CD4-positive, alpha-beta T cell (primary cell): ENCODE measurements around the gene AKAP5. TPM values are rescaled to one million over a fixed set of nuclear protein-coding genes. Genes with fewer than 3 reads are reported as not detected.

ENCODE experiments used
- ATAC-seq: fragments of 200-7000 bp; cut with Tn5 transposase; one replicate; pipeline ENCODE4 v1.10.0; 2022; ENCODE audit warnings: mild to moderate bottlenecking; ENCODE audit not compliant: poor library complexity
- CTCF ChIA-PET: fragments of 350-600 bp; sonication (Branson Sonifier 250); formaldehyde crosslinking; loops from one replicate; lab custom pipeline; 2021; ENCODE audit warnings: antibody characterized with exemption, inconsistent platforms; lab: Charles Lee
- POLR2A ChIA-PET: fragments of 350-600 bp; sonication (Branson Sonifier 250); formaldehyde crosslinking; loops from one replicate; lab custom pipeline; 2021; ENCODE audit warnings: antibody characterized with exemption, inconsistent platforms; lab: Charles Lee
- DNase-seq, 14 experiments: peaks; one replicate each; pipeline ENCODE4 v3.0.0-alpha.2; 2013 to 2020; ENCODE audit warnings: mixed read lengths in 2 of 14
- H3K27ac ChIP-seq, 2 donors: one replicate each; pipeline versions ENCODE4 v1.5.1 to v1.7.0; 2013; ENCODE audit warnings: low read length in 2 of 2, low read depth in 1 of 2, mild to moderate bottlenecking in 1 of 2
- H3K27me3 ChIP-seq, 2 experiments: 1 replicate in 1 of 2; 2 replicates in 1 of 2; pipeline versions ENCODE4 v1.6.1 to v1.7.0; 2013; ENCODE audit warnings: low read length in 2 of 2, control low read depth in 1 of 2, mild to moderate bottlenecking in 1 of 2, moderate library complexity in 1 of 2; ENCODE audit not compliant: insufficient read depth in 2 of 2, control insufficient read depth in 1 of 2
- H3K36me3 ChIP-seq: one replicate; pipeline ENCODE4 v1.6.1; 2013; ENCODE audit warnings: low read length, control low read depth; ENCODE audit not compliant: insufficient read depth
- H3K4me1 ChIP-seq: one replicate; pipeline ENCODE4 v1.6.1; 2013; ENCODE audit warnings: low read length, control low read depth; ENCODE audit not compliant: insufficient read depth
- H3K4me3 ChIP-seq: one replicate; pipeline ENCODE4 v1.5.1; 2013; ENCODE audit warnings: mild to moderate bottlenecking, low read length, moderate library complexity
- H3K9me3 ChIP-seq, 2 experiments: 1 replicate in 1 of 2; 2 replicates in 1 of 2; pipeline versions ENCODE4 v1.6.1 to v1.7.0; 2013; ENCODE audit warnings: low read length in 2 of 2, mild to moderate bottlenecking in 2 of 2, control low read depth in 1 of 2, moderate library complexity in 1 of 2; ENCODE audit not compliant: control insufficient read depth in 1 of 2, insufficient read depth in 1 of 2
- H3K27ac Mint-ChIP-seq: one replicate; pipeline ENCODE4 v1.8.0; 2020; ENCODE audit warnings: mixed read lengths
- H3K27me3 Mint-ChIP-seq: one replicate; pipeline ENCODE4 v1.8.0; 2021; ENCODE audit warnings: mixed read lengths
- H3K36me3 Mint-ChIP-seq: one replicate; pipeline ENCODE4 v1.8.0; 2021; ENCODE audit warnings: low read depth, mixed read lengths
- H3K4me1 Mint-ChIP-seq: one replicate; pipeline ENCODE4 v1.8.0; 2021; ENCODE audit warnings: low read depth, mixed read lengths
- H3K4me3 Mint-ChIP-seq: one replicate; pipeline ENCODE4 v1.8.0; 2020; ENCODE audit warnings: mild to moderate bottlenecking, mixed read lengths
- H3K9me3 Mint-ChIP-seq: one replicate; pipeline ENCODE4 v1.8.0; 2020; ENCODE audit warnings: mixed read lengths
- CTCF ChIP-seq: fragments of 200-600 bp; IDR thresholded peaks from one replicate; pipeline ENCODE4 v1.8.0; 2022; ENCODE audit warnings: antibody characterized with exemption, mild to moderate bottlenecking
- intact Hi-C, 2 experiments: fragments of 100-400 bp; cut with DNase I in 1 of 2; cut with micrococcal nuclease in 1 of 2; formaldehyde crosslinking; loops; one replicate each; pipeline versions ENCODE4 v1.15.1 to v1.9.0; 2023 to 2025; cut with DNase I, micrococcal nuclease
- total RNA-seq, 174 experiments: library from RNA in 2 of 174; stranded (reverse) in 2 of 174; gene quantifications; one replicate each; pipeline ENCODE4 v1.2.3 and lab custom pipeline; 2021 to 2026

Gene AKAP5
- total RNA-seq, 2 experiments from 2014 or later, result 0.49 to 0.50 TPM

GRCh38 chr14:64501411-64502171 lies 36.3 kb downstream of the AKAP5 start:
- no peak for TF ChIP-seq CTCF
- H3K9me3 ChIP-seq, result no peaks in the 10 kb centered on the region
- peaks cover 47% of the 10 kb centered on the region for H3K4me1 ChIP-seq
- H3K36me3 ChIP-seq, result peaks cover 16% of the 10 kb centered on the region
- Mint-ChIP-seq H3K27me3 (peaks cover 4% of the 10 kb centered on the region), H3K36me3 (peaks cover 71% of the 10 kb centered on the region), H3K4me3 (peak overlapping the region; percentile 100), H3K4me1 (peaks cover 72% of the 10 kb centered on the region), H3K9me3 (no peaks in the 10 kb centered on the region), H3K27ac (peak overlapping the region; percentile 100)
- peak in 4 of 14 experiments; percentile 19 to 76 (median 57) for DNase-seq
- ATAC-seq, result no peak
- intact Hi-C loops, result loop anchor here (1.0 to 10.0 kb wide), 7 partner anchors 10 to 857 kb away; partner anchors contain the start of genes MAX (in 2 of the 2), MTHFD1 (in 2 of the 2), WDR89 (in 2 of the 2) and CHURC1 (in 1 of the 2)
- ChIA-PET POLR2A (interaction anchor here (0.7 to 6.5 kb wide), 17 partner anchors 8 to 860 kb away, joined by 3 to 112 read pairs (median 6); partner anchors contain the start of genes AKAP5, CHURC1, HSPA2 and MAX), CTCF (interaction anchor here (1.6 to 3.2 kb wide), 4 partner anchors 10 to 72 kb away, joined by 3 to 44 read pairs (median 8); no protein-coding TSS in a partner anchor)
- H3K27ac ChIP-seq, result peak overlapping the region; percentile 98 to 100
- H3K27me3 ChIP-seq, result no peaks in the 10 kb centered on the region
- H3K4me3 ChIP-seq, result peak overlapping the region; percentile 96

- peaks cover 63% of the 10 kb centered on the region for H3K36me3 Mint-ChIP-seq
- Histone ChIP-seq H3K4me1 (peaks cover 53% of the 10 kb centered on the region), H3K36me3 (peaks cover 13% of the 10 kb centered on the region), H3K4me3 (peak overlapping the region; percentile 96), H3K9me3 (no peaks in the 10 kb centered on the region), H3K27me3 (no peaks in the 10 kb centered on the region), H3K27ac (peak overlapping the region; percentile 98 to 100)
- intact Hi-C loops, result loop anchor here (1.0 to 10.0 kb wide), 7 partner anchors 9 to 858 kb away; partner anchors contain the start of genes MAX (in 2 of the 2), MTHFD1 (in 2 of the 2), WDR89 (in 2 of the 2) and CHURC1 (in 1 of the 2)
- peak in 9 of 14 experiments; percentile 7 to 67 (median 20) for DNase-seq
- TF ChIP-seq CTCF, result no peak
- peaks cover 4% of the 10 kb centered on the region for H3K27me3 Mint-ChIP-seq
- peaks cover 72% of the 10 kb centered on the region for H3K4me1 Mint-ChIP-seq
- peak overlapping the region; percentile 100 for H3K27ac Mint-ChIP-seq
- peak overlapping the region; percentile 100 for H3K4me3 Mint-ChIP-seq
- POLR2A ChIA-PET, result interaction anchor here (0.6 to 6.5 kb wide), 18 partner anchors 9 to 860 kb away, joined by 3 to 112 read pairs (median 7); partner anchors contain the start of genes AKAP5, CHURC1, HSPA2 and MTHFD1
- ATAC-seq, result no peak
- no peaks in the 10 kb centered on the region for H3K9me3 Mint-ChIP-seq
- CTCF ChIA-PET, result interaction anchor here (1.0 to 3.2 kb wide), 5 partner anchors 9 to 72 kb away, joined by 3 to 44 read pairs (median 8); no protein-coding TSS in a partner anchor
These were observed 37.2 kb downstream of the AKAP5 start for GRCh38 chr14:64502456-64502855.

- Histone ChIP-seq H3K4me3 (peak overlapping the region; percentile 96), H3K27ac (peak overlapping the region; percentile 98 to 100), H3K27me3 (no peaks in the 10 kb centered on the region), H3K4me1 (peaks cover 58% of the 10 kb centered on the region), H3K36me3 (peaks cover 8% of the 10 kb centered on the region), H3K9me3 (no peaks in the 10 kb centered on the region)
- H3K4me3 Mint-ChIP-seq, result peak overlapping the region; percentile 100
- TF ChIP-seq CTCF, result no peak
- POLR2A ChIA-PET, result interaction anchor here (0.6 to 6.5 kb wide), 21 partner anchors 7 to 860 kb away, joined by 3 to 112 read pairs (median 7); partner anchors contain the start of genes AKAP5, CHURC1, HSPA2 and MTHFD1
- intact Hi-C loops, result loop anchor here (1.0 to 10.0 kb wide), 7 partner anchors 8 to 858 kb away; partner anchors contain the start of genes MAX (in 2 of the 2), MTHFD1 (in 2 of the 2), WDR89 (in 2 of the 2) and CHURC1 (in 1 of the 2)
- H3K9me3 Mint-ChIP-seq, result no peaks in the 10 kb centered on the region
- H3K36me3 Mint-ChIP-seq, result peaks cover 58% of the 10 kb centered on the region
- peaks cover 72% of the 10 kb centered on the region for H3K4me1 Mint-ChIP-seq
- peak overlapping the region; percentile 100 for H3K27ac Mint-ChIP-seq
- peaks cover 4% of the 10 kb centered on the region for H3K27me3 Mint-ChIP-seq
- DNase-seq (peak in 11 of 14 experiments; percentile 15 to 60 (median 23)), ATAC-seq (no peak)
- CTCF ChIA-PET, result interaction anchor here (1.0 to 3.2 kb wide), 5 partner anchors 8 to 73 kb away, joined by 3 to 44 read pairs (median 8); no protein-coding TSS in a partner anchor
These were observed 37.7 kb downstream of the AKAP5 start for GRCh38 chr14:64502887-64503433.
